ENCODE results near the gene OPA3.

DNA sequence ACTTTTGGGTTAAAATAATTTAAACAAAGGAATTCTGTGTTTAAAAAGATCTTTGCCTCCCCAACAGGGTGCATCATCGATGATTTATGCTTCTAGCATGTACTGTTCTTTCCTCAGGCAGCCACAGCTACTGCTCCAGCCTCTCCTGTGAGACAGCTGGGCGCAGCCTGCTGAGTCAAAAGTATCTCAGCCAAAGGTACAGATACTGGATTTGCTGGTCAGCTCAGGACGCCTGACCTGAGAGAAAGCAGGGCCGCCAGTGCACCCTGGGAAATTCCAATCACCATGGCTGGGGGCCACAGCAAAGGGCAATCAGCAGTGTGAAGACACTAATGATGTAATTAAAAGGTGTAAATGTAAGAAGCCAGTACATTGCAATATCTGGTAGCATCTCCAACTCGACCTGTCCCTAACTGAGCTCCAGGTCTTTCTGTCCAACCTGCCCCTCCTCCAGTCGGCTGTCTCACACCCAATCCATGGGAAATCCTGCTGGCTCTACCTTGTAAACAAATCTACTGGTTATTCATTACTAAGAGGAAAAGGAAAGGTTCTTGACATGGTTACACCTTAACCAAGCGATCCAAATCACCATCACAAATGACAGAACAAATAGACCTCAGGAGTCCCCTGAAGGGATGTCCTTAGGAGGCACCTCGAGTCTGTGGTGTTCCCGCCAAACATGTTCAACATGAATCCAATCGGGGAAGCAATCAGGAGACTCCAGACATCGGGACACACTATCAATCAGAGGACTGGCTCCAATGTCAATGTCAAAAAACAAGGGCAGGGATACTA is 7.3 kb downstream of the OPA3 start:
- TF ChIP-seq, protein P1, sequence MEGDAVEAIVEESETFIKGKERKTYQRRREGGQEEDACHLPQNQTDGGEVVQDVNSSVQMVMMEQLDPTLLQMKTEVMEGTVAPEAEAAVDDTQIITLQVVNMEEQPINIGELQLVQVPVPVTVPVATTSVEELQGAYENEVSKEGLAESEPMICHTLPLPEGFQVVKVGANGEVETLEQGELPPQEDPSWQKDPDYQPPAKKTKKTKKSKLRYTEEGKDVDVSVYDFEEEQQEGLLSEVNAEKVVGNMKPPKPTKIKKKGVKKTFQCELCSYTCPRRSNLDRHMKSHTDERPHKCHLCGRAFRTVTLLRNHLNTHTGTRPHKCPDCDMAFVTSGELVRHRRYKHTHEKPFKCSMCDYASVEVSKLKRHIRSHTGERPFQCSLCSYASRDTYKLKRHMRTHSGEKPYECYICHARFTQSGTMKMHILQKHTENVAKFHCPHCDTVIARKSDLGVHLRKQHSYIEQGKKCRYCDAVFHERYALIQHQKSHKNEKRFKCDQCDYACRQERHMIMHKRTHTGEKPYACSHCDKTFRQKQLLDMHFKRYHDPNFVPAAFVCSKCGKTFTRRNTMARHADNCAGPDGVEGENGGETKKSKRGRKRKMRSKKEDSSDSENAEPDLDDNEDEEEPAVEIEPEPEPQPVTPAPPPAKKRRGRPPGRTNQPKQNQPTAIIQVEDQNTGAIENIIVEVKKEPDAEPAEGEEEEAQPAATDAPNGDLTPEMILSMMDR (IDR thresholded peaks at IDR 0.05), result no peak
- TF ChIP-seq EZH2 (IDR thresholded peaks at IDR 0.05; ENCODE audit: borderline replicate concordance, insufficient read depth, low read depth, low read length, poor library complexity, severe bottlenecking), result no peak

Data from B cell (primary cell).